ENCODE measurements around the gene PHRF1. TPM values are rescaled to one million over a fixed set of nuclear protein-coding genes. Genes with fewer than 3 reads are reported as not detected.

Gene PHRF1
- total and polyA plus RNA-seq, 2 experiments from 2014 or later, result 25.6 to 26.9 TPM

DNA sequence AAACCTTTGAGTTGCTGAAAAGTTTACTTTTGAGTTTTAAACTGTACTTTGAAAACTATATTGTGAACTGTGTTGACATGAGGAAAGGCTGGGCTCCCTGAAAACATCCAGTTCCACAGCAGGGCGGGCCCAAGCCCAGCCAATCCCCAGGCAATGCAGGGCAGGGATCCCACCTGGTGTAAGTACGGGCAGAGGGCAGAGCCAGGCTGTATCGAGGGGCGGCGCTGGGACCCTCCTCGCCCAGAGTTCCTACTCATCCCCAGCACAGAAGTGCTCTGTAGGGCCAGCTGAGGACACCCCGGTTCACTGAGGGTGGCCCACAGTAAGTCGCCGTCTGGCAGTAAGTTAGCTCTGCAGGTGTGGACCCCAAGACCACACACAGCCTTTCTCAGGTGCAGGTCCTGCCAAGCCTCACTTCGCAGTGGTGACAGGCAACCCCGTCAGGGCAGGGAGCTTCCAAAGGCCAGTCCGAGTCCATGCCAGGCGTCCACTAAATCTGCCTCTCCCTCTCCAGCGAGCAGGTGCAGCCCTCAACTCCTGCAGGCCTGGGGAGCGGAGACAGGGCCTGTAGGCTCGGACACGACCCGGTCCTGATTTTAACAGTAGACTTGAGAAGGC lies 9.2 kb upstream of the PHRF1 start:
- no peaks in the 10 kb centered on the region for H3K9me2 ChIP-seq (replicated peaks; ENCODE audit: insufficient read depth)
- no peak overlapping the region for H2AFZ ChIP-seq
- H3K79me2 ChIP-seq, result peaks cover 11% of the 10 kb centered on the region
- DNase-seq (ENCODE audit: low spot score), result peak; percentile 5
- peak overlapping the region; percentile 52 for H3K27ac ChIP-seq
- H3K4me3 ChIP-seq, result no peak overlapping the region
- H3K4me1 ChIP-seq (ENCODE audit: insufficient read depth), result peaks cover 24% of the 10 kb centered on the region
- H3K4me2 ChIP-seq, result peak overlapping the region; percentile 96
- H3K36me3 ChIP-seq (replicated peaks; ENCODE audit: insufficient read depth, low read depth), result no peaks in the 10 kb centered on the region
- 92% methylated on average over 18 of the region's 18 CpGs for WGBS (ENCODE audit: low lambda C conversion rate, missing lambda C conversion rate)
- no peaks in the 10 kb centered on the region for H3K9me3 ChIP-seq (ENCODE audit: low read depth)
- no peaks in the 10 kb centered on the region for H4K20me1 ChIP-seq (ENCODE audit: insufficient read depth, poor library complexity, severe bottlenecking)
- no peaks in the 10 kb centered on the region for H3K27me3 ChIP-seq
- no peak for TF ChIP-seq EZH2phosphoT487 (IDR thresholded peaks at IDR 0.05; ENCODE audit: low read depth, severe bottlenecking, unreplicated experiment)
- TF ChIP-seq CTCF (IDR thresholded peaks at IDR 0.05; ENCODE audit: poor library complexity), result no peak
- no peak for TF ChIP-seq EZH2 (IDR thresholded peaks at IDR 0.05; ENCODE audit: borderline replicate concordance)

GRCh38 chr11:567629-568292 lies 8.5 kb upstream of the PHRF1 start:
- 25% methylated on average over 29 of the region's 41 CpGs for WGBS (ENCODE audit: low lambda C conversion rate, missing lambda C conversion rate)
- Histone ChIP-seq H3K27ac (peak overlapping the region; percentile 52), H3K4me1 (ENCODE audit: insufficient read depth) (peaks cover 19% of the 10 kb centered on the region), H3K4me2 (peak overlapping the region; percentile 96), H3K27me3 (no peaks in the 10 kb centered on the region), H4K20me1 (ENCODE audit: insufficient read depth, poor library complexity, severe bottlenecking) (no peaks in the 10 kb centered on the region), H2AFZ (peak overlapping the region; percentile 26), H3K79me2 (peaks cover 5% of the 10 kb centered on the region), H3K4me3 (peak overlapping the region; percentile 62), H3K9me2 (replicated peaks; ENCODE audit: insufficient read depth) (no peaks in the 10 kb centered on the region), H3K9me3 (ENCODE audit: low read depth) (no peaks in the 10 kb centered on the region), H3K36me3 (replicated peaks; ENCODE audit: insufficient read depth, low read depth) (no peaks in the 10 kb centered on the region)
- no peak for TF ChIP-seq EZH2 (IDR thresholded peaks at IDR 0.05; ENCODE audit: borderline replicate concordance)
- DNase-seq (ENCODE audit: low spot score), result no peak

- H3K4me2 ChIP-seq, result peak overlapping the region; percentile 99
- peak overlapping the region; percentile 64 for H3K4me3 ChIP-seq
- H3K36me3 ChIP-seq (replicated peaks; ENCODE audit: insufficient read depth, low read depth), result no peaks in the 10 kb centered on the region
- H3K79me2 ChIP-seq, result no peaks in the 10 kb centered on the region
- no peaks in the 10 kb centered on the region for H4K20me1 ChIP-seq (ENCODE audit: insufficient read depth, poor library complexity, severe bottlenecking)
- H2AFZ ChIP-seq, result peak overlapping the region; percentile 26
- H3K9me3 ChIP-seq (ENCODE audit: low read depth), result no peaks in the 10 kb centered on the region
- no peaks in the 10 kb centered on the region for H3K9me2 ChIP-seq (replicated peaks; ENCODE audit: insufficient read depth)
- peak overlapping the region; percentile 81 for H3K27ac ChIP-seq
- WGBS (ENCODE audit: low lambda C conversion rate, missing lambda C conversion rate), result 2% methylated on average over 42 of the region's 123 CpGs
- peak; percentile 98 for DNase-seq (ENCODE audit: low spot score)
- no peak for TF ChIP-seq EZH2phosphoT487 (IDR thresholded peaks at IDR 0.05; ENCODE audit: low read depth, severe bottlenecking, unreplicated experiment)
- TF ChIP-seq CTCF (IDR thresholded peaks at IDR 0.05; ENCODE audit: poor library complexity), result no peak
- TF ChIP-seq EZH2 (IDR thresholded peaks at IDR 0.05; ENCODE audit: borderline replicate concordance), result no peak
- no peaks in the 10 kb centered on the region for H3K27me3 ChIP-seq
- peaks cover 24% of the 10 kb centered on the region for H3K4me1 ChIP-seq (ENCODE audit: insufficient read depth)
Measured at GRCh38 chr11:568306-569157, 7.7 kb upstream of the PHRF1 start.

Data from hepatocyte (in vitro differentiated cells).